ENCODE data around the gene GPC6. TPM values are rescaled to one million over a fixed set of nuclear protein-coding genes. Genes with fewer than 3 reads are reported as not detected.

The GPC6 gene
- polyA plus RNA-seq, 1 donor (not counting 4 experiments of a cell fraction or from before 2014, with no cell fraction given) = 0.42 TPM

GRCh38 chr13:93955904-93956303, 729.3 kb downstream of the GPC6 start:
- no peak for FAIRE-seq
- no peak for TF ChIP-seq EZH2 (IDR thresholded peaks at IDR 0.05; ENCODE audit: low read length)
- TF ChIP-seq, protein P1, sequence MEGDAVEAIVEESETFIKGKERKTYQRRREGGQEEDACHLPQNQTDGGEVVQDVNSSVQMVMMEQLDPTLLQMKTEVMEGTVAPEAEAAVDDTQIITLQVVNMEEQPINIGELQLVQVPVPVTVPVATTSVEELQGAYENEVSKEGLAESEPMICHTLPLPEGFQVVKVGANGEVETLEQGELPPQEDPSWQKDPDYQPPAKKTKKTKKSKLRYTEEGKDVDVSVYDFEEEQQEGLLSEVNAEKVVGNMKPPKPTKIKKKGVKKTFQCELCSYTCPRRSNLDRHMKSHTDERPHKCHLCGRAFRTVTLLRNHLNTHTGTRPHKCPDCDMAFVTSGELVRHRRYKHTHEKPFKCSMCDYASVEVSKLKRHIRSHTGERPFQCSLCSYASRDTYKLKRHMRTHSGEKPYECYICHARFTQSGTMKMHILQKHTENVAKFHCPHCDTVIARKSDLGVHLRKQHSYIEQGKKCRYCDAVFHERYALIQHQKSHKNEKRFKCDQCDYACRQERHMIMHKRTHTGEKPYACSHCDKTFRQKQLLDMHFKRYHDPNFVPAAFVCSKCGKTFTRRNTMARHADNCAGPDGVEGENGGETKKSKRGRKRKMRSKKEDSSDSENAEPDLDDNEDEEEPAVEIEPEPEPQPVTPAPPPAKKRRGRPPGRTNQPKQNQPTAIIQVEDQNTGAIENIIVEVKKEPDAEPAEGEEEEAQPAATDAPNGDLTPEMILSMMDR (optimal IDR thresholded peaks at IDR 0.05 in 1 of 3, IDR thresholded peaks at IDR 0.05 in 1 of 3, conservative IDR thresholded peaks at IDR 0.05 in 1 of 3; ENCODE audit: extremely low read depth in 1 of 3, insufficient read depth in 2 of 3, low read length in 3 of 3) = no peak
- dilution Hi-C loops (cut with MboI; ENCODE audit: extremely low pct_ligation_motif_present, low sequenced_read_pairs) = no loop called here

DNA sequence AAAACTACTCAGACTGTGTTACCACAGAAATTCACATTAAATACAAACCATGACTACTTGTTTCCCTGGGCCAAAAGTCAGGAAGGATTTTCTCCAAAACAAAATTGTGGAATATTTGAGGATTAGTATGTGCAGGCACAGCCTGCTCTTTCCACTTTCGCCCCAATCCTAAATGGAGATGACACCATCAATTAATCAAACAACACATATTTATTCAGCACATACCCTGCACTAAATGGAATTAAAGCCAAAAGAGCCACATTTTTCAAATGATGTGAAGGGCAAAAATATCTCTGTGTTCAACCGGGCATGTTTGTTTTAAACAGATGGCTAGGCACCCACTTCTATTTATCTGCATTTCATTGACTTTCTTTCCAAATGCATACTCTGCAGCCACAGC, 729.8 kb downstream of the GPC6 start:
- no peak overlapping the region for H3K27ac ChIP-seq (ENCODE audit: control insufficient read depth, insufficient read depth, low read length)
- TF ChIP-seq, protein P1 (optimal IDR thresholded peaks at IDR 0.05 in 1 of 3, IDR thresholded peaks at IDR 0.05 in 1 of 3, conservative IDR thresholded peaks at IDR 0.05 in 1 of 3; ENCODE audit: extremely low read depth in 1 of 3, insufficient read depth in 2 of 3, low read length in 3 of 3) = no peak
- no peak for TF ChIP-seq EZH2 (IDR thresholded peaks at IDR 0.05; ENCODE audit: low read length)

More at GRCh38 chr13:93955904-93956303, 729.3 kb downstream of the GPC6 start:
- Histone ChIP-seq H3K36me3 (ENCODE audit: control insufficient read depth in 2 of 2, extremely low read depth in 1 of 2, insufficient read depth in 2 of 2, low read length in 2 of 2) (no peaks in the 10 kb centered on the region), H3K9me1 (ENCODE audit: control insufficient read depth, extremely low read depth, insufficient read depth, low read length) (no peaks in the 10 kb centered on the region), H4K20me1 (ENCODE audit: control insufficient read depth, extremely low read depth, insufficient read depth, low read length) (no peaks in the 10 kb centered on the region), H3K4me3 (ENCODE audit: control insufficient read depth in 2 of 3, extremely low read depth in 1 of 3, insufficient read depth in 2 of 3, low read depth in 1 of 3, low read length in 3 of 3) (no peak overlapping the region), H3K9me3 (ENCODE audit: control insufficient read depth, low read depth, low read length) (no peaks in the 10 kb centered on the region), H3K4me1 (ENCODE audit: control insufficient read depth, extremely low read depth, insufficient read depth, low read length) (no peaks in the 10 kb centered on the region), H3K27ac (ENCODE audit: control insufficient read depth, insufficient read depth, low read length) (no peak overlapping the region), H3K27me3 (ENCODE audit: control insufficient read depth, extremely low read depth, insufficient read depth, low read length) (no peaks in the 10 kb centered on the region), H3K79me2 (ENCODE audit: control insufficient read depth, insufficient read depth, low read length) (no peaks in the 10 kb centered on the region), H2AFZ (ENCODE audit: control insufficient read depth, low read length) (no peak overlapping the region), H3K4me2 (ENCODE audit: control insufficient read depth, extremely low read depth, insufficient read depth, low read depth, low read length) (no peak overlapping the region), H3K9ac (ENCODE audit: control insufficient read depth, extremely low read depth, insufficient read depth, low read length) (no peak overlapping the region)
- DNase-seq (ENCODE audit: low read depth, low spot score) = no peak

More for the DNA sequence above, 729.8 kb downstream of the GPC6 start:
- Histone ChIP-seq H3K4me3 (ENCODE audit: control insufficient read depth in 2 of 3, extremely low read depth in 1 of 3, insufficient read depth in 2 of 3, low read depth in 1 of 3, low read length in 3 of 3) (no peak overlapping the region), H3K9ac (ENCODE audit: control insufficient read depth, extremely low read depth, insufficient read depth, low read length) (no peak overlapping the region), H3K9me1 (ENCODE audit: control insufficient read depth, extremely low read depth, insufficient read depth, low read length) (no peaks in the 10 kb centered on the region), H3K79me2 (ENCODE audit: control insufficient read depth, insufficient read depth, low read length) (no peaks in the 10 kb centered on the region), H3K36me3 (ENCODE audit: control insufficient read depth in 2 of 2, extremely low read depth in 1 of 2, insufficient read depth in 2 of 2, low read length in 2 of 2) (no peaks in the 10 kb centered on the region), H3K9me3 (ENCODE audit: control insufficient read depth, low read depth, low read length) (no peaks in the 10 kb centered on the region), H3K4me1 (ENCODE audit: control insufficient read depth, extremely low read depth, insufficient read depth, low read length) (no peaks in the 10 kb centered on the region), H3K4me2 (ENCODE audit: control insufficient read depth, extremely low read depth, insufficient read depth, low read depth, low read length) (no peak overlapping the region), H3K27me3 (ENCODE audit: control insufficient read depth, extremely low read depth, insufficient read depth, low read length) (no peaks in the 10 kb centered on the region), H4K20me1 (ENCODE audit: control insufficient read depth, extremely low read depth, insufficient read depth, low read length) (no peaks in the 10 kb centered on the region), H2AFZ (ENCODE audit: control insufficient read depth, low read length) (no peak overlapping the region)
- no peak for FAIRE-seq
- no peak for DNase-seq (ENCODE audit: low read depth, low spot score)
- dilution Hi-C loops (cut with MboI; ENCODE audit: extremely low pct_ligation_motif_present, low sequenced_read_pairs) = no loop called here

All from keratinocyte (primary cell).